HG02763 (cell line): ENCODE results near the gene SLC25A25.
"Not testable (repeated sequence)": the region's sequence is repeated elsewhere in the genome, so short reads cannot be mapped to it uniquely, and the experiment has no call there.

Experiments
- ATAC-seq: cut with Tn5 transposase; IDR thresholded peaks from one replicate; pipeline ENCODE4 v1.9.1; 2021; ENCODE audit warnings: mild to moderate bottlenecking, moderate library complexity; ENCODE audit not compliant: unreplicated experiment

Gene SLC25A25

GRCh38 chr9:128123451-128124080 is 55.5 kb downstream of the SLC25A25 start:
- no peak for ATAC-seq

- no peak for ATAC-seq
Observed at GRCh38 chr9:128124451-128124850, 56.4 kb downstream of the SLC25A25 start.

- no peak for ATAC-seq
Observed at GRCh38 chr9:128124873-128125579, 57.0 kb downstream of the SLC25A25 start.

GRCh38 chr9:128125580-128126354 is 57.7 kb downstream of the SLC25A25 start:
- no peak for ATAC-seq

GRCh38 chr9:128127568-128127989 is 59.5 kb downstream of the SLC25A25 start, which contains the start of gene PTGES2:
Gene PTGES2, minus strand, starts transcription at chr9:128127729. Its CDS starts 12 bp downstream, at chr9:128127717.
- ATAC-seq = peak; percentile 63

GRCh38 chr9:128127990-128128835 is 60.2 kb downstream of the SLC25A25 start:
- ATAC-seq = peak; percentile 60

- no peak for ATAC-seq
Observed at GRCh38 chr9:128128836-128129590, 61.0 kb downstream of the SLC25A25 start.

- ATAC-seq = not testable (repeated sequence)
Observed at GRCh38 chr9:128129976-128130590, 62.1 kb downstream of the SLC25A25 start.

GRCh38 chr9:128130651-128131050 is 62.6 kb downstream of the SLC25A25 start:
- ATAC-seq = not testable (repeated sequence)

- not testable (repeated sequence) for ATAC-seq
Observed at GRCh38 chr9:128131346-128131745, 63.3 kb downstream of the SLC25A25 start.

GRCh38 chr9:128132139-128132538 is 64.1 kb downstream of the SLC25A25 start:
- ATAC-seq = not testable (repeated sequence)

- ATAC-seq = not testable (repeated sequence)
Observed at GRCh38 chr9:128135561-128135960, 67.5 kb downstream of the SLC25A25 start.

- no peak for ATAC-seq
Observed at GRCh38 chr9:128136816-128137793, 69.1 kb downstream of the SLC25A25 start.

- ATAC-seq = no peak
Observed at GRCh38 chr9:128138001-128138400, 70.0 kb downstream of the SLC25A25 start.

- no peak for ATAC-seq
Observed at GRCh38 chr9:128139621-128140020, 71.6 kb downstream of the SLC25A25 start.

- no peak for ATAC-seq
Observed at GRCh38 chr9:128141604-128142003, 73.6 kb downstream of the SLC25A25 start.

- no peak for ATAC-seq
Observed at GRCh38 chr9:128142061-128142460, 74.0 kb downstream of the SLC25A25 start.

GRCh38 chr9:128142596-128142995 is 74.6 kb downstream of the SLC25A25 start:
- ATAC-seq = no peak
